ENCODE measurements around the gene VPS8.

Gene VPS8

GRCh38 chr3:184796954-184797353 is 15.0 kb upstream of the VPS8 start:
- H3K9me2 ChIP-seq (replicated peaks; ENCODE audit: insufficient read depth, low read length) = no peaks in the 10 kb centered on the region
- H4K20me1 ChIP-seq (ENCODE audit: low read depth, low read length) = no peaks in the 10 kb centered on the region
- H3F3A ChIP-seq (ENCODE audit: insufficient read depth) = no peaks in the 10 kb centered on the region
- no peaks in the 10 kb centered on the region for H3K9me3 ChIP-seq (ENCODE audit: insufficient read depth, low read length)
- H3K9ac ChIP-seq (ENCODE audit: low read length) = no peak overlapping the region
- no peaks in the 10 kb centered on the region for H3K79me2 ChIP-seq (ENCODE audit: insufficient read depth, low read length)
- H3K36me3 ChIP-seq (ENCODE audit: low read length) = no peaks in the 10 kb centered on the region
- no peak for TF ChIP-seq EZH2phosphoT487 (conservative IDR thresholded peaks at IDR 0.05; ENCODE audit: low read length)
- TF ChIP-seq CTCF (IDR thresholded peaks at IDR 0.05; ENCODE audit: insufficient read depth, low read length, poor library complexity, severe bottlenecking) = no peak
- H3K27me3 ChIP-seq (ENCODE audit: low read length) = no peaks in the 10 kb centered on the region
- H3K4me2 ChIP-seq (ENCODE audit: low read depth, low read length, poor library complexity, severe bottlenecking) = no peak overlapping the region
- H3K4me3 ChIP-seq (ENCODE audit: insufficient read depth, low read length, poor library complexity, severe bottlenecking) = no peak overlapping the region
- H3K27ac ChIP-seq (ENCODE audit: low read depth, low read length) = no peak overlapping the region
- no peak overlapping the region for H2AFZ ChIP-seq (ENCODE audit: low read depth, low read length, severe bottlenecking)

DNA sequence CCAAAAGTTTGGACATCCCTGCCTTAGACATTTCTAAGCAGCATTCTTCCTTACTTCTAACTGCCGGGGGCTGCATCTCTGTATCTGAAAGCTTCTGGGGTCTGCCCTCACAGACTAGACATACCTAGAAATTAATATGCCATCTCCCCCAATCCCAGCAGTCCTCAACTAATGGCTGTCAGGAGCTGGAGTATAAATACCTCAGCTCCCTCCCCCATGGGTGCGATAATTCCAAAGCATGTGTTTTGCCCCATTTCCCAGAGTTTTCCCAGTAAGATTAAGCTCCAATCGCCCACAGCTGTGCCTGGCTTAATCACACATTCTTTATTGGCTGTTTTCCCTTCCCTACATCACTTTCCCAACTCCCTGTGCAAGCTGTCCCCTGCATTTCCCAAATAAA is 13.8 kb upstream of the VPS8 start:
- Histone ChIP-seq H3K27ac (ENCODE audit: low read depth, low read length) (no peak overlapping the region), H4K20me1 (ENCODE audit: low read depth, low read length) (no peaks in the 10 kb centered on the region), H2AFZ (ENCODE audit: low read depth, low read length, severe bottlenecking) (no peak overlapping the region), H3K9me3 (ENCODE audit: insufficient read depth, low read length) (no peaks in the 10 kb centered on the region), H3K4me2 (ENCODE audit: low read depth, low read length, poor library complexity, severe bottlenecking) (no peak overlapping the region), H3F3A (ENCODE audit: insufficient read depth) (no peaks in the 10 kb centered on the region), H3K9me2 (replicated peaks; ENCODE audit: insufficient read depth, low read length) (no peaks in the 10 kb centered on the region), H3K27me3 (ENCODE audit: low read length) (no peaks in the 10 kb centered on the region), H3K4me3 (ENCODE audit: insufficient read depth, low read length, poor library complexity, severe bottlenecking) (no peak overlapping the region), H3K36me3 (ENCODE audit: low read length) (no peaks in the 10 kb centered on the region), H3K9ac (ENCODE audit: low read length) (no peak overlapping the region), H3K79me2 (ENCODE audit: insufficient read depth, low read length) (no peaks in the 10 kb centered on the region)
- TF ChIP-seq CTCF (IDR thresholded peaks at IDR 0.05; ENCODE audit: insufficient read depth, low read length, poor library complexity, severe bottlenecking) = no peak
- TF ChIP-seq EZH2phosphoT487 (conservative IDR thresholded peaks at IDR 0.05; ENCODE audit: low read length) = no peak

DNA sequence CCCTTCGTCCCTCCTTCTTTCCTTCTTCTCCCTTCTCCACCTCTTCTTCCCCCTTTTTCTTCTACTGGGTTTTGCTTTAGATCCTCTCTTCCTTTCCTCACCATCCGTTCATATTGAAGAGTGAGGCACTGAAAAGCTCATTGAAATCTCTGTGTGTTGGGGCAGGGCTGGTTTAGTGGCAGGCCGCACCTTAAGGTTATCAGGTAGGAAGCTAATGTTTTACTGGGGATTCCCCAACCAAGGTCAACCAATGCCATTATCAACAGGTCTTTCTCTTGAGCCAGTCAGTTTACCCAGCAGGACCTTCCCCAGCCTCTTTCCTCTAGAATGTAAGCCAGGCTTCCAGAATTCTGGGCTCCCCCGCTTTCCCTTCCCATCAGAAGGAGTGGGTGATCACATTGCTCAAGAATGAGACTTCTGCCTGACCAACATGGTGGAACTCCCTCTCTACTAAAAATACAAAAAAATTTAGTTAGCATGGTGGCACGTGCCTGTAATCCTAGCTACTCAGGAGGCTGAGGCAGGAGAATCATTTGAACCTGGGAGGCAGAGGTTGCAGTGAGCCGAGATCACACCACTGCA is 11.5 kb upstream of the VPS8 start:
- Histone ChIP-seq H3F3A (ENCODE audit: insufficient read depth) (no peaks in the 10 kb centered on the region), H3K36me3 (ENCODE audit: low read length) (no peaks in the 10 kb centered on the region), H3K27me3 (ENCODE audit: low read length) (no peaks in the 10 kb centered on the region), H3K9me2 (replicated peaks; ENCODE audit: insufficient read depth, low read length) (no peaks in the 10 kb centered on the region), H3K27ac (ENCODE audit: low read depth, low read length) (no peak overlapping the region), H3K9ac (ENCODE audit: low read length) (no peak overlapping the region), H3K9me3 (ENCODE audit: insufficient read depth, low read length) (no peaks in the 10 kb centered on the region), H3K4me3 (ENCODE audit: insufficient read depth, low read length, poor library complexity, severe bottlenecking) (no peak overlapping the region), H3K79me2 (ENCODE audit: insufficient read depth, low read length) (no peaks in the 10 kb centered on the region), H3K4me2 (ENCODE audit: low read depth, low read length, poor library complexity, severe bottlenecking) (no peak overlapping the region), H2AFZ (ENCODE audit: low read depth, low read length, severe bottlenecking) (no peak overlapping the region), H4K20me1 (ENCODE audit: low read depth, low read length) (no peaks in the 10 kb centered on the region)
- no peak for TF ChIP-seq CTCF (IDR thresholded peaks at IDR 0.05; ENCODE audit: insufficient read depth, low read length, poor library complexity, severe bottlenecking)
- no peak for TF ChIP-seq EZH2phosphoT487 (conservative IDR thresholded peaks at IDR 0.05; ENCODE audit: low read length)

Measured in SU-DHL-6 (cell line).